ENCODE results near the gene TLCD3B.

The TLCD3B gene

DNA sequence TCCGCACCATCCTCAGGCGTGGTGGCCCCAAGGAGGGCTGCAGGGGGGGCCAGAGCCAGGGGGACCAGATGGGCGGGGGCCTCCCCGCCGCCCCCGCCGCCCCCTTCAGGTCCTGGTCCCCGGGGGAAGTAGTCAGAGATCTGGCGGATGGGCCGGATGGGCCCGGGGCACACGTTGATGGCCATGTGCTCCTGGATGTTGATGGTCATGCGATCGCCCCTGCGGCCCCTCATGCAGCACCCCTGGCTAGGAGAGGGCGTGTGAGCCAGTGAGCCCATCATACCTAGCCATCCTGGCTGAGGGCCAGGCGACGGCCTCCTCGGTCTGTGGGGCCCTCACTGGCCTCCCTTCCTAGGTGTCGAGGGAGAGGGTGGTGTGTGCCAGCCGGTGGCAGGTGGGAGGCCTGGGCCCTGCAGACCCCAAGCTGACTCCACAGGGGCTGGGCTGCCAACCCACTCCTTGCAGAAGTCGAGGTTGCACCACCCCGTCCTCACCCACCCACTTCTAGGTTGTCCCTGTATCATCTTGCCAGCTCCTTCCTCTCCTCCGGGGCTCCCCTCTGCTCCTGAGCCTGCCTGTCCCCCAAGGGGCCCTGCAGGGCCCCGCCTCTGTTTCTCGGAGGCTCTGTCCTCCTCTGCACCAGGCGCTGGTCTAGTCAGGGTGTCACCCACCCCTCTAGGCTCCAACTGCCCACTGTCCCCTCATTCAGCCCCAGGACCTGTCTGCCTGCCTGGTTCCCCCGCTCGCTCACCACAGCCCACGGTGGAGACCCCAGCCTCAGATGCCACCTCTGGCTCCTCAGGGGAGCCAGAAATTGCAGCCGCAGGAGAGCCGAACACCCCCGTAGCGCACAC, 20.9 kb downstream of the TLCD3B start:
- Histone ChIP-seq H3K4me3 (ENCODE audit: extremely low read depth, insufficient read depth, low read length, poor library complexity, severe bottlenecking) (peak overlapping the region; percentile 44), H3K27ac (ENCODE audit: low read depth, low read length, severe bottlenecking) (no peak overlapping the region), H3K4me1 (ENCODE audit: control insufficient read depth, insufficient read depth, low read length, poor library complexity, severe bottlenecking) (no peaks in the 10 kb centered on the region), H3K36me3 (ENCODE audit: control insufficient read depth, insufficient read depth, low read length) (peaks cover 5% of the 10 kb centered on the region), H3K9me3 (ENCODE audit: control insufficient read depth, low read length) (no peaks in the 10 kb centered on the region)
- WGBS, 2 experiments (ENCODE audit: insufficient coverage in 2 of 2), result 42 to 52% methylated on average over 20 to 28 of the region's 34 CpGs

DNA sequence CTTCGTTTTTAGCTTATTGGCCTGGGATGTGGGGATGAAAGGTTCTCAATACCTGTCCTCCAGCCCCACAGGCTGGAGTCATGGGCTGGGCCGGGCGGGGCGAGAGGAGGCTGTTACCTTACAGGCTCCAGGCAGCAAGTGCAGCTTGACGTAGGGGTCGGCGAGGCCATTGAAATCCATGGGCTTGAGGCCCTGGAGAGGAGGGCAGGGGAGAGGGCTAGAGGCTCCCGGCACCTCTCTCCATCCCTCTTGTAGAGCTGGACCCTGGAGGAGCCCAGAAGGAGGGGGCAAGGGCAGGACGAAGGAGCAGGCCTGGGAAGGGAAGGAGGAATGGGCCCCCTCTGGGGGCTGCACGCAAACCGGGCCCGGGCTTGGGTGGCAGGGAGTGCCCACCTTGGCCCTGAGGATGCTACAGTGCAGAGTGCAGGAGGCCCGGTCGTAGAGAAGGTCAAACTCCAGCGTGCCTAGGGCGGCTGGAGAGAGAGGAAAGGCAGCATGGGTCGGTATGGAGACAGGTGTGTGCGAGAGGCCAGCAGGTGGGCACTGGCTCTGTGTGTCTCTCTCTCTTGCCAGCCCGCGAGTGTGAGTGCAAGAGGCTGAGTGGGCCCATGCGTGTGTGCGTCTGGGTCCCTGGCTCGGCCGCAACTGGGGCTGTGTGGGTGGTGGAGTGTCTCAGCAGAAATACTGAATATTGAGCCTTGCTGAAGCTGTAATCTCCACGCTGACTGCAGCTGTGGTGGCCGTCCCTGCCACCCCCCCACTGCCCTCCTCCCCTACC, 21.8 kb downstream of the TLCD3B start:
- no peaks in the 10 kb centered on the region for H3K4me1 ChIP-seq (ENCODE audit: control insufficient read depth, insufficient read depth, low read length, poor library complexity, severe bottlenecking)
- no peak overlapping the region for H3K4me3 ChIP-seq (ENCODE audit: extremely low read depth, insufficient read depth, low read length, poor library complexity, severe bottlenecking)
- peaks cover 9% of the 10 kb centered on the region for H3K36me3 ChIP-seq (ENCODE audit: control insufficient read depth, insufficient read depth, low read length)
- 68 to 71% methylated on average over 9 to 22 of the region's 26 CpGs for WGBS, 2 experiments (ENCODE audit: insufficient coverage in 2 of 2)
- no peaks in the 10 kb centered on the region for H3K9me3 ChIP-seq (ENCODE audit: control insufficient read depth, low read length)
- H3K27ac ChIP-seq (ENCODE audit: low read depth, low read length, severe bottlenecking), result no peak overlapping the region

DNA sequence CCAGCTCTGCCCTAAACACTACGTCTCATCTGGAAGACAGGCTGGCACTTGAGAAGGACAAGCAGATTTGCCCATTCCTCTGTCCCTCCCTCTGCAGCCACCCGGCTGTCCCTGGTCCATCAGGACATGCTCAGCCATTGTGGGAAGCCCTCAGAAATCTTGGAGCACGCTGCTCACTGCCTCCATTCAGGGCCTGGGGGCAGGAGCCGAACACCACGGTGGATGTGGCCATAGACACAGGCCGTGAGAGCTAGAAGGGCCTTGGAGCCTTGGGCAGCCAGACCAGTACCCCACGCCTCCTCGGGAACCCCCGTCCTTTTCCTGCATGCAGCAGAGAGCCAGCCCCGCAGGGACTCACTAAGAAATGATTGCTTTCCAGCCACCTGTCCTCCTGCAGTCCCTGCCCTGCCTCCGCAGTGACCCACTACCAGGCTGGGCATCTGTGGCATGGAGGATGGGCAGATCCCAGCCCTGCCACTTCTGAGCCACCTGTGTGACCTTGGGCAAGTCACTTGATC, 23.6 kb downstream of the TLCD3B start:
- 84 to 89% methylated on average over 10 to 11 of the region's 11 CpGs for WGBS, 2 experiments (ENCODE audit: insufficient coverage in 2 of 2)

DNA sequence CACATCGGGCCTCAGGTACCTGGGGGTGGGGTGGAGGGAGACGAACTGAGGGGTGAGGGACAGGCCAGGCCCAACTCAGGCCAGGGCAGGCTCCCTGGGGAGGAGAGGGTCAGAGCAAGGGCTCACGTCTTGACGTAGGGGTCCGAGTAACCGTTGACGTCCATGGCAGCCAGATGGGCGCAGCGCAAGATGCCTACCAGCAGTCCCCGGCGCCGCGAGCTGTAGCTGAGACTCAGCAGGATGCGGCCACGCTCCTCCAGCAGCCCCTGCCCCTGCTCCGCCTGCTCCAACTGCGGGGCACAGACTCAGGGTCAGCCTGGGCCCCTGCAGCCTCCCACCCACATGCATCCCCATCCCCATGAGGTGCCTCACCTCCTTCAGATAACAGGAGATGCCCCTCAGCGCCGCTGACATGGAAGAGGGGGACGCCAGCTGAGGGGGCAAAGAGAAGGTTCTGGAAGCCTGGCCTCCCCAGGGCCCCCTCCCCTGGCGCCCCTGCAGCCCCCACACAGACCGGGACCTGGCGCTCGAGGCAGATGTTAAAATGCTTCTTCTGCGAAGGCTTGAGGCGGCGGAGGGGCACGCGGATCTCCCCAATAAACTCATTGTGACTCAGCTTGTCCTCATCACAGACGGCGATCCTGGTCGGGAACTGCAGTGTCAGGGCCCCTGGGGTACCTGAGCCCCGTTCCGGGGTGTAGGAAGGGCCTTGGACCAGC, 24.3 kb downstream of the TLCD3B start:
- 92 to 94% methylated on average over 25 to 31 of the region's 34 CpGs for WGBS, 2 experiments (ENCODE audit: insufficient coverage in 2 of 2)
- H3K27ac ChIP-seq (ENCODE audit: low read depth, low read length, severe bottlenecking), result no peak overlapping the region
- no peaks in the 10 kb centered on the region for H3K4me1 ChIP-seq (ENCODE audit: control insufficient read depth, insufficient read depth, low read length, poor library complexity, severe bottlenecking)
- peaks cover 15% of the 10 kb centered on the region for H3K36me3 ChIP-seq (ENCODE audit: control insufficient read depth, insufficient read depth, low read length)
- H3K9me3 ChIP-seq (ENCODE audit: control insufficient read depth, low read length), result no peaks in the 10 kb centered on the region
- H3K4me3 ChIP-seq (ENCODE audit: extremely low read depth, insufficient read depth, low read length, poor library complexity, severe bottlenecking), result no peak overlapping the region

More for the DNA sequence above, 23.6 kb downstream of the TLCD3B start:
- no peak overlapping the region for H3K4me3 ChIP-seq (ENCODE audit: extremely low read depth, insufficient read depth, low read length, poor library complexity, severe bottlenecking)
- H3K9me3 ChIP-seq (ENCODE audit: control insufficient read depth, low read length), result no peaks in the 10 kb centered on the region
- no peak overlapping the region for H3K27ac ChIP-seq (ENCODE audit: low read depth, low read length, severe bottlenecking)
- H3K36me3 ChIP-seq (ENCODE audit: control insufficient read depth, insufficient read depth, low read length), result peaks cover 11% of the 10 kb centered on the region
- no peaks in the 10 kb centered on the region for H3K4me1 ChIP-seq (ENCODE audit: control insufficient read depth, insufficient read depth, low read length, poor library complexity, severe bottlenecking)

DNA sequence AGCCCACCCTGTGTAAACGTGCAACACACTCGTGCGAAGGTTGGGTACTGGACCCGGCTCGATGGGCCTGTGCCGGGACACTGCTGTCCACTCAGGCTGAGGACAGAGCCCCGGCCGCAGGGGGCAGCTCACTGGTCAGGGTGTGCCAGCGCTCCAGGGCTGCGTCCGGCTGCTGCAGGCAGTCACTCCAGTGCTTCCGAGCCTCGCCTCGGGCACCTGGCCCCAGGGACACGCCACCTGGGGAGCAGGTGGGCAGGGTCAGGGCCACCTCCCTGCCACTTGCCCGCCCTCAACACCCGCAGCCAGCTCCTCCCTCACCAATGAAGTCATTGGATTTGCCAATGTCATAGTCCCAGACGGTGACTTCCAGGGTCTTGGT, 25.0 kb downstream of the TLCD3B start:
- peaks cover 23% of the 10 kb centered on the region for H3K36me3 ChIP-seq (ENCODE audit: control insufficient read depth, insufficient read depth, low read length)
- H3K27ac ChIP-seq (ENCODE audit: low read depth, low read length, severe bottlenecking), result no peak overlapping the region
- no peaks in the 10 kb centered on the region for H3K9me3 ChIP-seq (ENCODE audit: control insufficient read depth, low read length)
- no peaks in the 10 kb centered on the region for H3K4me1 ChIP-seq (ENCODE audit: control insufficient read depth, insufficient read depth, low read length, poor library complexity, severe bottlenecking)
- H3K4me3 ChIP-seq (ENCODE audit: extremely low read depth, insufficient read depth, low read length, poor library complexity, severe bottlenecking), result no peak overlapping the region
- 92 to 97% methylated on average over 17 to 18 of the region's 18 CpGs for WGBS, 2 experiments (ENCODE audit: insufficient coverage in 2 of 2)

DNA sequence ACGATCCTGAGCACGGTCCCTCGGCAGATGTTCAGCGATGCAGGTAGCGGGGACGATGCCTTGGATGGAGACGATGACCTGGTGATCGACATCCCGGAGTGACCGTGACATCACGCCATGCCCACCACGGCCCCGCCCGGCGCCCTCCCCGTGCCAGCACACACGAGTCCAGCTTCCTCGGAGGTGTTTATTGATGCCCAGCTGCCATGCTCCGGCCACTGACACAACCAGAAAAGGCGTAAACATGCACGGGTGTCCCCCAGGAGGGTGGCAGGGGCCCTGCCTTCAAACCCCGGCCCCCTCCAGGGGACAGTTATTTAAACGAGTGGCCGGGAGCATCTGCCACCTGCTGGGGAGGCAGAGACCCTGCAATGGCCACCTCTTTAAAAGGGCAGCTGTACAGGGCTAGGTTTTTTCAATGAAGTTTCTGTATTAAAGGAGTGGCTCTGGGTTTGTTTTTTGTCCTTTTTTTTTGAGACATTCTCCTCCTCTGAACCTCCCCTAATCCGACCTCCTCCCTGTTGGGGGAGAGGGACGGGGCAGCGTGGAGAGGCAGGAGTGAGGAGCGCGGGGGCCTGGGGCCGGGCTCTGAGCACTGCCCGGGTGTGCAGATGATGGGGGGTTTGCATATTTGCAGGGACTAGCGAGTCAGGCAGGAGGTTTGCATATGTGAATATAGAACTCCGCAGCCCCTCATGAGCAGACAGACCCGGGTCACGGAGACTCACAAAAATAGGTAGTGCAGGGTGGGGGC, 25.6 kb downstream of the TLCD3B start:
- H3K36me3 ChIP-seq (ENCODE audit: control insufficient read depth, insufficient read depth, low read length), result peaks cover 27% of the 10 kb centered on the region

DNA sequence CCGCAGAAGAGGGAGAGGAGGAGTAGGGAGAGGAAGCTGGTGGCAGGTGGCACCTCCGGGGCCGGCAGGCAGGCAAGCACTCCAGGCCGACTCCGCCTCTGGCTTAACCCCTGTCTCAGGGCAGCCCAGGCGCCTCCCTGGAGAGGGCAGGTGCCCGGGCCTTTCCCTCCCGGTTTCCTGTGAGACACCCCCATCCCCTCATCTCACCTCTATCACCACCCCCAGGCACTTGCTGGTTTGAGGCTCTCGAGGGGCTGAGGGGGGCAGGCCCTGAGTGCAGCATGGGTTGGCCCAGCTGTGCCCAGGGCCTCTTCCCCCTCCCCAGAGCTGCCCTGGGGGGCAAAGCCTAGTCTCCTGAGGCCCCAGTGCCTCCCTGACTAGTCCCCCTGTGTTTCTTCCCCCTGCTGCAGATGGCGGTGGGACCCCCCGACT, 26.2 kb downstream of the TLCD3B start:
- Histone ChIP-seq H3K4me1 (ENCODE audit: control insufficient read depth, insufficient read depth, low read length, poor library complexity, severe bottlenecking) (no peaks in the 10 kb centered on the region), H3K4me3 (ENCODE audit: extremely low read depth, insufficient read depth, low read length, poor library complexity, severe bottlenecking) (no peak overlapping the region), H3K36me3 (ENCODE audit: control insufficient read depth, insufficient read depth, low read length) (peaks cover 32% of the 10 kb centered on the region), H3K27ac (ENCODE audit: low read depth, low read length, severe bottlenecking) (no peak overlapping the region), H3K9me3 (ENCODE audit: control insufficient read depth, low read length) (no peaks in the 10 kb centered on the region)
- WGBS, 2 experiments (ENCODE audit: insufficient coverage in 2 of 2), result 77 to 90% methylated on average over 2 to 5 of the region's 11 CpGs

More for the DNA sequence above, 25.6 kb downstream of the TLCD3B start:
- Histone ChIP-seq H3K4me3 (ENCODE audit: extremely low read depth, insufficient read depth, low read length, poor library complexity, severe bottlenecking) (no peak overlapping the region), H3K4me1 (ENCODE audit: control insufficient read depth, insufficient read depth, low read length, poor library complexity, severe bottlenecking) (no peaks in the 10 kb centered on the region), H3K27ac (ENCODE audit: low read depth, low read length, severe bottlenecking) (no peak overlapping the region), H3K9me3 (ENCODE audit: control insufficient read depth, low read length) (no peaks in the 10 kb centered on the region)
- 80 to 88% methylated on average over 24 to 27 of the region's 35 CpGs for WGBS, 2 experiments (ENCODE audit: insufficient coverage in 2 of 2)

DNA sequence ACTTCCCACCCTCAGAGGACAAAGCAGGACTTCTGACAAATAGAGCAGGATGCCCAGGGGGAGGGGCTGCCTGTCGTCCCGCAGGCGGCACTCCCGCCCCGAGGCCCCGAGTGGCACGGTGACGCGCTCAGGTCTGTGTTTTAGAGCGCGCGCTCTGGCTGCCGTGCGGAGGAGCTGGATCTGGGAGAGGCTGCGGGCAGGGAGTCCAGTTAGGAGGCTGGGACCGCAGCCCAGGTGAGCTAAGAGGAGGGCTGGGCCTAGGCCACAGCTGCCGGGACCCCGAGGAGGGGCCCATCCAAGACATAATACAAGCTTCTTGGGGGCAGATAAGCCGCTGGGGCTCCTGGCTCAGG, 26.7 kb downstream of the TLCD3B start:
- H3K27ac ChIP-seq (ENCODE audit: low read depth, low read length, severe bottlenecking), result no peak overlapping the region
- no peak overlapping the region for H3K4me3 ChIP-seq (ENCODE audit: extremely low read depth, insufficient read depth, low read length, poor library complexity, severe bottlenecking)
- 92 to 93% methylated on average over 15 to 16 of the region's 19 CpGs for WGBS, 2 experiments (ENCODE audit: insufficient coverage in 2 of 2)

DNA sequence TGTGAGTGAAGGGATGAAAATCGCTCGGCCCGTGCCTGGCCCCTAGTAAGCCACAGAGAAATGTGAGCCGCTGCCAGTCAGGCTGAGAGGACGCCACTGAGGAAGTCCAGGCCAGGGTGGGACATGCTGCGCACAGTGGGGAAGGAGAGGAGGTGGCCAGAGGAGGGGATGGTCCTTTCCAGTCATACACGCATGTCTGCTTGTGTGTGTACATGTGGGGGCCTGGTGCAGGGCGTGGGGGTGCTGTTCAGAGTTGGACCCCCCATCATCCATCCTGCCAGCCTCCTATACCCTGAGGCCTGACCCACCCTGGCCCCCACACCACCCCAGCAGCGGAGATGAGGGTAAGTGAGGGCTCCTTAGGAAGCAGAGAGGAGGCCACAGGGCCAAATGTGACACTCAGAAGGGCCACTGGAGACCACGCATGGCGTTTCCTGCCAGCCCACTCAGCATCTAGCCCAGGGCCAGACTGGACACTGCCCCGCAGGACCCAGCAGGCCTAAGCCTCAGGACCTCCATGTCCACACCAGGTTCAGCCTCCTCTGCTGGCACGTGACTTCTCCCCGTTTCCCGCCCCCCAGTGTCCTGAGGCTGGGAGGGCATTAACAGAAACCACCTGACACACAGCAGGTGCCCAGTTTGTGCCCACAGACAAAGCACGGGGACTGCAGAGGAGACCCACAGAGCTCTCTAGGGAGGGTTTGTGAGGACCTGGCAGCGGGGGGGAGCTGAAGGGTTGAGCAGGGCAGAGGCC, 27.2 kb downstream of the TLCD3B start:
- Histone ChIP-seq H3K36me3 (ENCODE audit: control insufficient read depth, insufficient read depth, low read length) (peaks cover 37% of the 10 kb centered on the region), H3K27ac (ENCODE audit: low read depth, low read length, severe bottlenecking) (no peak overlapping the region), H3K4me1 (ENCODE audit: control insufficient read depth, insufficient read depth, low read length, poor library complexity, severe bottlenecking) (no peaks in the 10 kb centered on the region), H3K4me3 (ENCODE audit: extremely low read depth, insufficient read depth, low read length, poor library complexity, severe bottlenecking) (no peak overlapping the region), H3K9me3 (ENCODE audit: control insufficient read depth, low read length) (no peaks in the 10 kb centered on the region)
- WGBS, 2 experiments (ENCODE audit: insufficient coverage in 2 of 2), result 94% methylated on average over 8 to 10 of the region's 17 CpGs

More for the DNA sequence above, 26.7 kb downstream of the TLCD3B start:
- Histone ChIP-seq H3K36me3 (ENCODE audit: control insufficient read depth, insufficient read depth, low read length) (peaks cover 36% of the 10 kb centered on the region), H3K4me1 (ENCODE audit: control insufficient read depth, insufficient read depth, low read length, poor library complexity, severe bottlenecking) (no peaks in the 10 kb centered on the region), H3K9me3 (ENCODE audit: control insufficient read depth, low read length) (no peaks in the 10 kb centered on the region)
